GM10248 (cell line): Measurements from ENCODE around the gene ZDHHC14.

Experiments used
- CTCF ChIA-PET: fragments of 300-600 bp; sonication (Branson Sonifier 250); formaldehyde crosslinking; extraction: SDS; loops from one replicate; lab custom pipeline; 2021; ENCODE audit warnings: antibody characterized with exemption; lab: Yijun Ruan, JAX
- POLR2A ChIA-PET: fragments of 350-650 bp; sonication (Branson Sonifier 250); formaldehyde crosslinking; extraction: SDS; loops from one replicate; lab custom pipeline; 2020; ENCODE audit warnings: antibody characterized with exemption; lab: Yijun Ruan, JAX
- DNase-seq: peaks from one replicate; pipeline ENCODE4 v3.0.0; 2012; ENCODE audit errors: extremely low spot score
- CTCF ChIP-seq: IDR thresholded peaks from 2 replicates; pipeline ENCODE4 v1.5.1; 2012; ENCODE audit warnings: mild to moderate bottlenecking, low read depth; ENCODE audit errors: extremely low read depth, missing control alignments, control extremely low read depth

Gene ZDHHC14

DNA sequence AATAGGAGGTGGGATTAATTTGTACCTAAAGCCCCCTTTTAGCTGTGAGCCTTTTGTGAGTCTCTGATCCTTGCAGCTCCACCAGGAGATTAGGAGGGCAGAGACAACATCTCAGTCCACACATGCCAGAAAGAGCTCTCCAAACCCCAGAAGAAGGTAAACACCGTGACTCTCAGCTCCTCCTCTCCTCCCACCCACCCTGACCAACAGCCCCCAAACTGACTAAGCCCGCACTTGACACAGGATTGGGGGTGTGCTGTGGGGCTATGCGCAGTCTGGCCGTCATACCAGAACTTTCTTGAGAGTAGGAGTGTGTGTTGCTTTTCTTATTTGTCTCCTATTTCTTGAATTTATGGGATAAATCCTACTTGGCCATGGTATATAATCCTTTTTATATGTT lies 277.3 kb downstream of the ZDHHC14 start:
- DNase-seq = no peak
- ChIA-PET POLR2A (no interaction called here), CTCF (interaction anchor here (3.5 kb wide), 1 partner anchor 8 kb away, joined by 27 read pairs; no protein-coding TSS in a partner anchor)
- no peak for TF ChIP-seq CTCF

GRCh38 chr6:157659536-157660271 lies 278.7 kb downstream of the ZDHHC14 start:
- no peak for DNase-seq
- ChIA-PET POLR2A (no interaction called here), CTCF (interaction anchor here (0.7 to 0.9 kb wide), 2 partner anchors 8 to 36 kb away, joined by 3 read pairs; no protein-coding TSS in a partner anchor)
- no peak for TF ChIP-seq CTCF

DNA sequence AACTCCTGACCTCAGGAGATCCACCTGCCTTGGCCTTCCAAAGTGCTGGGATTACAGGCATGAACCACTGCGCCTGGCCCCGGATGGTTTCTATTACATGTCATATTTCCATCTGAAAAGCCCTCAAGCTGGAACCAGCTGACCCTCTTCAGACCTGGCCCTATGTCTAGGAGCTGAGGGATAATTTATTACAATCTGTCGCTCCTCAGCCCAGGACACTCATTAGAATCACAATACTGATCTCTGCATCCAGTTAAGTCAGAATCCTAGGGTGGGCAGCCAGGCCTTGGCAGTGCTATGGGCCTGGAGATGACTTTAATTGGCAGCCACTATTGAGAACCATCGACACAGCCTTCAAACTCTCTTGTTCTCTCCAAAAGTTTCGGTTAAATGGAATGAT lies 279.4 kb downstream of the ZDHHC14 start:
- no peak for DNase-seq
- ChIA-PET POLR2A (no interaction called here), CTCF (no interaction called here)
- no peak for TF ChIP-seq CTCF

DNA sequence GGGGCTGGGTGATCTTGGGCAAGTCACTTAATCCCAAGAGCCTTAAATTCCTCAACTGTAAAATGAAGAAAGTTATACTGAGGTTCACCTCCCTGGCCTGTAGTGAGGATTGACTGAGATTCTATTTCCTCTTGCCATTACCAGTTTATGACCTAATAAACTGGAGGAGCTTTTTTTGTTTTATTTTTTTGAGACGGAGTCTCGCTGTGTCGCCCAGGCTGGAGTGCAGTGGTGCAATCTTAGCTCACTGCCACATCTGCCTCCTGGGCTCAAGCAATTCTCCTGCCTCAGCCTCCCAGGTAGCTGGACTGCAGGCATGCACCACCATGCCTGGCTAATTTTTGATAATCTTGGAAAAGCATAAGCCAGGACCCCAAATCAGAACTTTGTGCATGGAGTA lies 280.7 kb downstream of the ZDHHC14 start:
- CTCF ChIA-PET = interaction anchor here (0.9 kb wide), 1 partner anchor 347 kb away, joined by 3 read pairs; no protein-coding TSS in a partner anchor
- POLR2A ChIA-PET = no interaction called here

GRCh38 chr6:157663261-157663660 lies 282.3 kb downstream of the ZDHHC14 start:
- CTCF ChIA-PET = interaction anchor here (0.9 to 8.5 kb wide), 2 partner anchors 210 to 347 kb away, joined by 3 to 76 read pairs; no protein-coding TSS in a partner anchor
- POLR2A ChIA-PET = no interaction called here
- no peak for TF ChIP-seq CTCF
- no peak for DNase-seq

More for the DNA sequence above, 280.7 kb downstream of the ZDHHC14 start:
- no peak for DNase-seq
- TF ChIP-seq CTCF = no peak

DNA sequence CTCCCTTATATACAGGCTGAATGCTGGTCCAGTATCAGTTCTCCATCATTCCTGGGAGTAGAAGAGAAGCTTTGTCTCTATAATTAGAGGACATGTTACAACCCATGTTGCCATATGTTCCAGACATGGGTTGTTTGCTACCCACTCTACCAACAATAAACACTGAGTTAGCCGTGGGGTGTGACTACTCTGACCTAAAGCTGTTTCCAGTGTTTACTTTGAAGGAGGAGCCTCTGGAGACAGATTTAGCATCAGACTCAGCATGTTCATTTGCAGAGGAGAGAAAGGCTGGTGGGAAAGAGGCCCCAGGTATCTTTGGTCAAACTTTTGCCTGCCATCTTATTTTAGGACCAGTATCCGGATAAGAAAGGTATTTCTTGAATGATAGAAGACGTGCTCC lies 284.2 kb downstream of the ZDHHC14 start:
- DNase-seq = no peak
- ChIA-PET POLR2A (no interaction called here), CTCF (interaction anchor here (1.6 to 8.5 kb wide), 4 partner anchors 8 to 348 kb away, joined by 4 to 76 read pairs (median 18); no protein-coding TSS in a partner anchor)
- no peak for TF ChIP-seq CTCF
